Measurements from ENCODE around the gene RGS8.

Gene RGS8

GRCh38 chr1:182672487-182672836, 11.9 kb downstream of the RGS8 start:
- peak in 1 of 51 donors; percentile 36 for DNase-seq

- peak in 11 of 51 donors; percentile 10 to 43 (median 24) for DNase-seq
Measured at GRCh38 chr1:182671750-182672486, 12.5 kb downstream of the RGS8 start.

GRCh38 chr1:182670032-182670749, 14.2 kb downstream of the RGS8 start:
- DNase-seq, result no peak

- no peak for DNase-seq
Measured at GRCh38 chr1:182669266-182669665, 15.1 kb downstream of the RGS8 start.

GRCh38 chr1:182668521-182669054, 15.8 kb downstream of the RGS8 start:
- no peak for DNase-seq

- DNase-seq, result no peak
Measured at GRCh38 chr1:182667848-182668505, 16.4 kb downstream of the RGS8 start.

GRCh38 chr1:182666706-182667105, 17.7 kb downstream of the RGS8 start:
- DNase-seq, result no peak

- no peak for DNase-seq
Measured at GRCh38 chr1:182664296-182664695, 20.1 kb downstream of the RGS8 start.

GRCh38 chr1:182662956-182663355, 21.4 kb downstream of the RGS8 start:
- no peak for DNase-seq

- DNase-seq, result peak in 5 of 51 donors; percentile 3 to 44 (median 13)
Measured at GRCh38 chr1:182662121-182662890, 22.1 kb downstream of the RGS8 start.

GRCh38 chr1:182658055-182658454, 26.3 kb downstream of the RGS8 start:
- DNase-seq, result peak in 4 of 51 donors; percentile 6 to 29 (median 18)

- no peak for DNase-seq
Measured at GRCh38 chr1:182656842-182657397, 27.5 kb downstream of the RGS8 start.

- DNase-seq, result no peak
Measured at GRCh38 chr1:182653986-182654385, 30.4 kb downstream of the RGS8 start.

- no peak for DNase-seq
Measured at GRCh38 chr1:182652933-182653332, 31.5 kb downstream of the RGS8 start.

- DNase-seq, result no peak
Measured at GRCh38 chr1:182651339-182651724, 33.1 kb downstream of the RGS8 start.

- DNase-seq, result no peak
Measured at GRCh38 chr1:182650678-182651338, 33.6 kb downstream of the RGS8 start.

GRCh38 chr1:182649041-182649440, 35.3 kb downstream of the RGS8 start:
- DNase-seq, result no peak

GRCh38 chr1:182646739-182647138, 37.6 kb downstream of the RGS8 start:
- DNase-seq, result no peak

GRCh38 chr1:182644886-182645285, 39.5 kb downstream of the RGS8 start:
- no peak for DNase-seq

GRCh38 chr1:182643699-182644098, 40.7 kb downstream of the RGS8 start:
- no peak for DNase-seq

GRCh38 chr1:182642461-182642860, 41.9 kb downstream of the RGS8 start:
- no peak for DNase-seq
